Activated T-helper 1 cell treated with anti-CD3 and anti-CD28 coated beads, Interleukin-2, amount 50 U/mL, for 16 hours (primary cell): ENCODE results near the gene DACT3.

Source experiments
- DNase-seq, 2 donors: peaks; one replicate each; pipeline ENCODE4 v3.0.0-alpha.2; 2020; ENCODE audit warnings: low read depth in 1 of 2, low spot score in 1 of 2

The DACT3 gene

DNA sequence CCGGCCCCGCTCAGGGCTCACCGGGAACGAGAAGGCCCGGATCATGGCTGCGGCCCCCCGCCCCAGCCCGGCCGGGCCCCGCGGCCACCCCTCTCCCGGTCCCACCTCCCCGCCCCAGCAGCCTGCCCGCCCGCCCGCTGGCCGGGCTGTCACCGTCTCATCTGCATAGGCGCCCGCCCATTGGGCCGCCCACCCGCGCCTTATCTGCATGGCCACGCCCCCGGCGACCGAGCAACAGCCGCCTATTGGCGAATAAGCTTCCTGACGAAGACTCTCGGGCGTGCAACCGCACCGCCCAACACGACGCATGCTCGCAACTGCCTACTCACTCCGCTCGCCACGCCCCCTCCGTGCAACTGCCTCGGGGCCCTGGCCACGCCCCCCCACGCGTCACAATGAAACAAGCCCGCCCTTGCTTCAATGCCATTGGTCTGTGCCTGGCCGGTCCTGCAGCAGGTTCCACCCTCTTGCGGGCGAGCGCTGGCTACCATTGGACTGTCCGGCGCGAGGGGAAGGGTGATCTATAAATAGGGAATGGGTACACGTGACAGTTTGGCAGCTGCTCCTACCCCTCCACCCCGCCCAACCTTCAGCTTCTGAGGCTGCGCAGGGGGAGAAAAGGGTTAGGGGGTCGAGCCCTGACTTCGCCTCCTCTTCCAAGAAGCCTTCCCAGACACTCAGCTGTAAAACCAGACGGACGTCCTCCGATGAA is at the start of gene DACT3:
TSS of gene DACT3 (minus strand) at position 163 of the 712 bp plus-strand sequence. CDS start at position 45, 118 bp downstream.
- peak; percentile 100 for DNase-seq

GRCh38 chr19:46710687-46711086 is 49.7 kb upstream of the DACT3 start:
- DNase-seq = no peak

- peak; percentile 77 to 96 for DNase-seq
These were observed 43.5 kb upstream of the DACT3 start for GRCh38 chr19:46704379-46705076.

DNA sequence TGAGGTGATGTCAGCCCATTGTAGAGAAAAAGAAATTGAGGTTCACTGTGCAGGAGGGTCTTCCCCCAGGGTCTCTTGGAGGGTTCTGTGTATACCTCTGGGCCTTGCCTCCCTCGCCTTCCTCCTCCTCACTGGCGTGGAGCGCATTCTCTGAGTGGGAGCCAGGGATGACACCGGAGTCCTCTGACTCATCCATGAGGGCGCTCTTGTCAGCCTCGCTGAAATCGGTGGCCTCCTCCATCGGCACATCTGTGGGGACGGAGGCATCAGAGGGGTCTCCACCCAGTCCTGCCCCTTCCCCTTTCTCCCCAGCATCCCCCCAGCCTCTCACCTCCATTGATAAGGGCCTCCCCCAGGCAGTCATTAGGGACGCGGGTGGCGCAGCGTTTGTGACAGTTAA is 39.7 kb upstream of the DACT3 start:
- no peak for DNase-seq

DNA sequence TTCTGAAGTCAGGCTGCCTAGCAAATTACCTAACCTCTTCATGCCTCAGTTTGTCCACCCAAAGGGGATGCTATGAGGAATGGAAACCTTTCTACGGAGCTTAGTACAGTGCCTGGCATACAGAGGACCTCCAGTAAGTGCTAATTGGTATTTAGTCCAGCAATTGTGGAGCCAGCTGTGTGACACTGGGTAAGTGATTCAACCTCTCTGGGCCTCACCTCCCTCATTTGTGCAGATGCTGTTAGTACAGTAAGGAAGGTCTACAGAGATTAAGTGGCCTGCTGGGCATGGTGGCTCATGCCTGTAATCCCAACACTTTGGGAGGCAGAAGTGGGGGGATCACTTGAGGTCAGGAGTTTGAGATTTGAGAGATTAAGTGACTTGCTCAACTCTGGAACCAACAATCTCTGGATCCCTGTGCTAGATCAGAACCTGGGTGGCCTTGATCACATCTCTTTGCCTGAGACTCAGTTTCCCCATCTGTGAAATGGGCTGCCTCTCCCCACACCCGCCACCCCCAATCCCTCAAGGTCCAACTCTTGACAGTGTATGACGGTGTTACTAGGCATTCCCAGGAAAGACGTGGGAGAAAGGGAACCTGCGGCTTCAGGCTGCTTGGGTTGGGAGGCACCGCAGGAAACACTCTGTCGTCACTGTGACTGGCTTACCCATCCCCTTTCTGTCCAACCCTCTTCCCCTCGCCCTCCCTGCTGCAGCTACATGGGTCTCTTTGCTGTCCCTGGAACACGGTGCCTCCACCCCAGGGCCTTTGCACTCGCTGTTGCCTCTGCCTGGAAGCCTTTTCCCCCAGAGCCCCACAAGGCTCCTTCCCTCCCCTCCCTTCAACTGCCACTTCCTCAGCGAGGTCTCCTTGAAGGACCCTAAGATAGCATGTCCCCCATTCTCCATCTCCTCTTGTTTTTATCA is 37.7 kb upstream of the DACT3 start:
- no peak for DNase-seq

GRCh38 chr19:46697204-46697960 is 36.4 kb upstream of the DACT3 start:
- DNase-seq = no peak

DNA sequence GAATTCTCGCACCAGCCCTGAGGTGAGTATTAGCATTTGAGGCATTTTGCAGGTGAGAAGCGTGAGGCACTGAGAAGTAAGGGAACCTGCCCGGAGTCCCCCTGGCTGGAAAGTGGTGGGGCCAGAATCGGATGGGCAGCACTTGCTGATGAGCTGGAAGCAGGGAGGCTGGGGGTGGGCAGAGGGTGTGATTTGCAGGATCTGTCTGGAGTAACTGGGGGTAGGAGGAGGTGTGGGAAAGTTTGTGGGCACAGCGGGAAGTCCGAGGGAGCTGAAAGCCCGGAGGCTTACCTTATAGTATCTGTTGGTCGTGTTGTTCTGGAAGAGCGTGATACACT is 35.9 kb upstream of the DACT3 start:
- DNase-seq = no peak

DNA sequence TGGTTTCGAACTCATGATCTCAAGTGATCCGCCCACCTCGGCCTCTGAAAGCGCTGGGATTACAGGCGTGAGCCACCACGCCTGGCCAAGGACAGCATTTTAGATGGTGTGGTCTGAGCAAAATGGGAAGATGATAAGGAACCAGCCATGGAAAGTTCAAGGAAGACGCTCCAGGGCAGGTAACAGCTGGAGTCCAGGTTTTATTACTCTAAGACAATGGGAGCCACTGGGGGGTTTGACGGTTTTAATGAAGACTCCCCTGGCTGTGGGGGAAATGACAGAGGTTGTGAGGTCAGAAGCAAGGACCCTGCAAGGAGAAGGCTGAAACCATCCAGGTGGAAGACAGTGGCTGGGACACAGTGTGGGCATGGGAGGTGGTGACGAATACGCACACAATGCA is 35.1 kb upstream of the DACT3 start:
- DNase-seq = no peak

DNA sequence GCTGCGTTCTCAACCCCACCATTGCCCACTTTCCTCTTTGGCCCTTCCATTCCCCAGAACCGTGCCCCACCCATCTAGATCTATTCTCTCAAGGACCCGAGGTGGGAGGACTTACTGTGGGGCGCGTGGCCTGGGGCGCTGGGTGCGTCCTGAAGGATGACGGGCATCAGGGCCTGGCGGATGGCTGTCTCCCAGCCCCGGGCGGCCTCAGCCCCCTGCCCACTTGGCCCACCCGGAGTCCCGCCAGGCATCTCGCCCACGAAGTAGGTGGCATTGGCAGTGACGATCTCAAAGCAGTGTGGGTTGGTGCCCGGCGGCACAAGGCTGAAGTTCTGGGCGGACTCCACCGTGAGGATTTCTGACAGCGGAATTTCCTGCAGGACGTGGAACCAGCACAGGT is 32.8 kb upstream of the DACT3 start:
- DNase-seq = no peak

- DNase-seq = no peak
These were observed 32.1 kb upstream of the DACT3 start for GRCh38 chr19:46692918-46693722.

DNA sequence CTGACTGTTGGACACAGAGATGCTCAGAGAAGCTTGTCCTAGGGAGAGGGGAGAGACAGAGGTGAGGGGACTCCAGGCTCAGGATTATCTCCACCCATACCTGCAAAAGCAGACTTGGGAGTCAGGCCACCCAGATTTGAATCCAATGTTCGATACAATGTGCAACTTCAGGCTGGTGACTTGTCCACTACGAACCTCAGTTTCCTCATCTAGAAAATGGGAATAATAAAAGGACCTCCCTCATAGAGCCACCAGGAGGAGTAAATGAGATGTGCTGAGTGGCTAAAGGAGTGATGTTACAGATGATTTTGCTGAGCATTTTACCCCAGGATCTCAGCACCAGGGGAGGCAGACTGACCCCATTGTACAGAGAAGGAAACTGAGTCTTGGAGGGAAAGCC is 31.0 kb upstream of the DACT3 start:
- DNase-seq = no peak

DNA sequence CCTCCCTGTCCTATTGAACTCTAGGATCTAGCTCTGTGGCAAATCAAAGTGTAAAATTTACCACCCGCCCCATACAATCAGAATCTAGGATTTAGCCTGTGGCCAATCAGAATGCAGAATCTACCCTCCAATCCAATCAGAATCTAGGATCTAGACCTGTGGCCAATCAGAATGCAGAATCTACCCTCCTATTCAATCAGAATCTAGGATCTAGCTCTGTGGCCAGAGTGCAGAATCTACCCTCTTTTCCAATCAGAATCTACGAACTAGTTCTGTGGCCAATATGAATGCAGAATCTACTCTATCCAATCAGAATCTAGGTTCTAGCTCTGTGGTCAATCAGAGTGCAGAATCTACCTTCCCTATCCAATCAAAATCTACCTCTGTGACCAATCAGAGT is 30.1 kb upstream of the DACT3 start:
- DNase-seq = no peak

- DNase-seq = no peak
These were observed 28.4 kb upstream of the DACT3 start for GRCh38 chr19:46689358-46689757.

DNA sequence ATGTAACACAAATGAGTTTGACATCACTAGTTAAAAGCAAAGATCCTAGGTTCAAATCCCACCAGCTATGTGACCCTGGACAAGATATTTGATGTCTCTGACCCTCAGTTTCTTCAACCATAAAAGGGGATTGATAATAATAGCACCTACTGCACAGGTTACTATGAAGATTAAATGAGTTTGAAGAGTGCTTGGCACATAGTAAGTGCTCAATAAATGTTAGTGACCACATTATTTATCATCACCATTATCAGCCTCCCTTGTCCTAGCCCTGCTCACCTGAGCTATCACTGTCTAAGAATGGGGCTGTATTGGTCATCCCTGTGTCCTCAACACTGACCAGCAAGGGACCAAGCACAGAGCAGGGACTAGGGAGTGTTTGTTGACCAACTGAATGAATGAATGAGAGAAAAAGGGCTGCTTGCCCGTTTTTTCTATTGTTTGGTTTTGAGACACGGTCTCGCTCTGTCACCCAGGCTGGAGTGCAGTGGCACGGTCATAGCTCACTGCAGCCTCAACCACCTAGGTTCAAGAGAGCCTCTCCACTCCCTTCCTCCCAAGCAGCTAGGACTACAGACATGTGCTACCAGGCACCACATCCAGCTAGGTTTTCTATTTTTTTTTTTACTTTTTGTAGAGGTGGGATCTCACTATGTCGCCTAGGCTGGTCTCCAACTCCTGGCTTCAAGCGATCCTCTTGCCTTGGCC is 26.6 kb upstream of the DACT3 start:
- DNase-seq = no peak

GRCh38 chr19:46685189-46685588 is 24.2 kb upstream of the DACT3 start:
- no peak for DNase-seq

GRCh38 chr19:46678110-46678732 is 17.2 kb upstream of the DACT3 start:
- peak in 1 of 2 donors; percentile 25 for DNase-seq

DNA sequence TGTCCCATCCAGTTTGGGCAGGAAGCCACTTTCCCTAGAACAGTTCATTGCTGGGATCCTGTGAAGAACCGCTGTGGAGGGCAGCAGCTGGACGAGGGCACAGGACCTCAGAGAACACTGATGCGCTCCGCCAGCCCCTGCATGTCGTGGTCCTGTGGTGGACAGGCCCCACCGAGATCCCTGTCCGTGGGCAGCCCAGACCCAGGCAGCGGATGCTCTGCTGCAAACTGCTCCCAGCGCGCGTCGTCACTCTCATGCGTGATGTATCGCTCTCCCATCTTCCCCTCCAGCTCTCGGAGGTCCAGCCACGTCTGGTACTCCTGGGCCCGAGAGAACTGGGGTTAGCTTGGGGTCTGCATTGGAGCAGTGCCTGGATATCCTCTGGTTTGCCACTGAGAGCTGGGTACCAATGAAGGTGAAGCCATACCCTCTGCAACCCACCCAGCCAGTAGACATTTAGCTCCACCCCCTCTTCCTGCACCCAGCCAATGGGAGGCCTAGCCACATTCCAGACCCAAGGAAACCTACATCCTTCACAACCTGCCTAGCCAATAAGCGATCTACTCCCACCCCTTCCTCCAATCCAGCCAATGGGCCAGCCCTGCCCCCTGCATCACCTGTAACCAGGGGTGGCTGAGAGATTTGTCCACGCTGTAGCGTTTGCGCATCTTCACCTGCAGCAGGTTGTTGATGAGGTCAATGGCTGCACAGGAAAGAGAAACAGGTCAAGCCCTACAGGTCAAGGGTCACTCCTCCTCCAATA is 13.6 kb upstream of the DACT3 start:
- DNase-seq = no peak

DNA sequence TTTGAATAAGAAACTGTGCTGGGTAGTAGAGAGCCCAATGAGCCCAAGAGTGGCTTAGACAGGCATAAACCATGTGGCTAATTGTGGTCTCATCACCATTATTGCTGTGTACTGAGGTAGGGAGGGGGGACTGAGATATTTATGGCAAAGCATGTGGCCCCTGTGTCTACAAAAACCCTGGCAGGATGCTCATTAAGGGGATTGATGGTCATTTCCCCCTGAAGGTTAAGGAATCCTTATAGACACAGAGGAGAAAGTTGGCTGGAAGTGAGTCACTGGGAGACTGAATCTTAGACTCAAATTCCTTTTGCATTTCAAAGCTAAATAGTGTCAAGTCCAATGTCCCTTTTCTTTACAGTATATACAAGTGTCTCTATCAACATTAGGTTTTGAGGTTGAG is 9.8 kb upstream of the DACT3 start:
- no peak for DNase-seq
